MM.1S (cell line): ENCODE results near the gene OR2AE1.

Experiments
- EZH2phosphoT487 ChIP-seq: fragments of 300-600 bp; sonication (generic); IDR thresholded peaks from 2 replicates; pipeline ENCODE4 v1.6.1; 2018; ENCODE audit warnings: antibody characterized with exemption, low read length
- TF ChIP-seq, protein P1 (sequence below): fragments of 300-600 bp; sonication (generic); IDR thresholded peaks from 2 replicates; pipeline ENCODE4 v1.5.1; 2016; ENCODE audit warnings: antibody characterized with exemption, low read length, mixed read lengths

DNA sequence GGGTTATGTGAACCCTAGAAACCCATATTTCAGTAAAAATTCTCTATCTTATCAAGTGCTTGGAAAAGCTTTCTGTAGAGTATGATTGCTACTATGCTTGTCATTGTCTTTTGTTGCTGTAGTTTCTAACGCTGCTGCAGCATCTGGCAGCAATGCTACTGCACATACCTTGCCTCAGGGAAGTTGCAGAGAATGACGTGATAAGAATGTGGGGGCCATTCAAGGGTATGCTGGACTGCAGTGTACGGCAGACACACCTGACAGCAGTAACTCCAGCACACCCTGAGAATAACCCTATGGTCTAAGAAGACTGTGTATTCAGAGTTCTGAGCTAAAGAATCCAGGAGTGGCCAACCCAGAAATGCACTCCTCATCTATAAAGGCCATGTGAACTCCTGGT is 22.0 kb upstream of the OR2AE1 start:
- TF ChIP-seq, protein P1, sequence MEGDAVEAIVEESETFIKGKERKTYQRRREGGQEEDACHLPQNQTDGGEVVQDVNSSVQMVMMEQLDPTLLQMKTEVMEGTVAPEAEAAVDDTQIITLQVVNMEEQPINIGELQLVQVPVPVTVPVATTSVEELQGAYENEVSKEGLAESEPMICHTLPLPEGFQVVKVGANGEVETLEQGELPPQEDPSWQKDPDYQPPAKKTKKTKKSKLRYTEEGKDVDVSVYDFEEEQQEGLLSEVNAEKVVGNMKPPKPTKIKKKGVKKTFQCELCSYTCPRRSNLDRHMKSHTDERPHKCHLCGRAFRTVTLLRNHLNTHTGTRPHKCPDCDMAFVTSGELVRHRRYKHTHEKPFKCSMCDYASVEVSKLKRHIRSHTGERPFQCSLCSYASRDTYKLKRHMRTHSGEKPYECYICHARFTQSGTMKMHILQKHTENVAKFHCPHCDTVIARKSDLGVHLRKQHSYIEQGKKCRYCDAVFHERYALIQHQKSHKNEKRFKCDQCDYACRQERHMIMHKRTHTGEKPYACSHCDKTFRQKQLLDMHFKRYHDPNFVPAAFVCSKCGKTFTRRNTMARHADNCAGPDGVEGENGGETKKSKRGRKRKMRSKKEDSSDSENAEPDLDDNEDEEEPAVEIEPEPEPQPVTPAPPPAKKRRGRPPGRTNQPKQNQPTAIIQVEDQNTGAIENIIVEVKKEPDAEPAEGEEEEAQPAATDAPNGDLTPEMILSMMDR = no peak
- TF ChIP-seq EZH2phosphoT487 = no peak
